Measurements from ENCODE around the gene GGCT.

Gene GGCT

GRCh38 chr7:30472081-30472783 is 32.4 kb downstream of the GGCT start:
- Histone ChIP-seq H3K4me3 (ENCODE audit: low read length in 2 of 2) (no peak overlapping the region), H3K9ac (ENCODE audit: low read depth in 1 of 2, low read length in 2 of 2) (no peak overlapping the region), H3K27ac (ENCODE audit: low read depth in 2 of 2, low read length in 2 of 2) (no peak overlapping the region), H3K4me1 (ENCODE audit: control insufficient read depth in 2 of 2, insufficient read depth in 2 of 2, low read length in 2 of 2) (peaks cover 30 to 33% of the 10 kb centered on the region in 2 donors), H3K27me3 (ENCODE audit: control insufficient read depth in 2 of 2, insufficient read depth in 2 of 2, low read length in 2 of 2) (no peaks in the 10 kb centered on the region), H3K9me3 (ENCODE audit: control insufficient read depth in 2 of 2, low read length in 2 of 2) (no peaks in the 10 kb centered on the region), H3K36me3 (ENCODE audit: control insufficient read depth in 2 of 2, insufficient read depth in 2 of 2, low read length in 2 of 2) (no peaks in the 10 kb centered on the region)

DNA sequence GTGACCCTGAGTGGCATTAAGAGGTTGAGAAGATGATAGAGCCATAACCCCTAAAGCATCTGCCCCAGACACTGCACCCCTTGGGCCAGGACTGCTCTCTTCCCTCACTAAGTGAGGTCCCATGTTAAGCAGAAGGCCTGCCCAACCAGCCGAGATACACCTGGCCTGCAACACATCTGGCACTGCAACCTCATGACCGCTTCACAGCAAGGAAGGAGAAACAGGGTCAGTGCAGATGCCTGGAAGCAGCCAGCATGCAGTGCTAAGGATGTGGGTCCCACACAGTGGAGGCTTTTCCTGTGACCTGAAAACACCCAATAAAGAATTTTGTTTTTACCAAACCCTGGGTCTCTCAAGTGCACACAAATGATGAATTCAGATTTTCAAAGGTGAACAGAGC is 33.4 kb downstream of the GGCT start:
- Histone ChIP-seq H3K36me3 (ENCODE audit: control insufficient read depth in 2 of 2, insufficient read depth in 2 of 2, low read length in 2 of 2) (no peaks in the 10 kb centered on the region), H3K9ac (ENCODE audit: low read depth in 1 of 2, low read length in 2 of 2) (no peak overlapping the region), H3K9me3 (ENCODE audit: control insufficient read depth in 2 of 2, low read length in 2 of 2) (no peaks in the 10 kb centered on the region), H3K27me3 (ENCODE audit: control insufficient read depth in 2 of 2, insufficient read depth in 2 of 2, low read length in 2 of 2) (no peaks in the 10 kb centered on the region), H3K27ac (ENCODE audit: low read depth in 2 of 2, low read length in 2 of 2) (peak overlapping the region in 1 of 2 donors; percentile 35), H3K4me1 (ENCODE audit: control insufficient read depth in 2 of 2, insufficient read depth in 2 of 2, low read length in 2 of 2) (peaks cover 22 to 25% of the 10 kb centered on the region in 2 donors), H3K4me3 (ENCODE audit: low read length in 2 of 2) (no peak overlapping the region)

GRCh38 chr7:30470771-30471170 is 33.9 kb downstream of the GGCT start:
- Histone ChIP-seq H3K4me1 (ENCODE audit: control insufficient read depth in 2 of 2, insufficient read depth in 2 of 2, low read length in 2 of 2) (peaks cover 22 to 27% of the 10 kb centered on the region in 2 donors), H3K4me3 (ENCODE audit: low read length in 2 of 2) (no peak overlapping the region)

DNA sequence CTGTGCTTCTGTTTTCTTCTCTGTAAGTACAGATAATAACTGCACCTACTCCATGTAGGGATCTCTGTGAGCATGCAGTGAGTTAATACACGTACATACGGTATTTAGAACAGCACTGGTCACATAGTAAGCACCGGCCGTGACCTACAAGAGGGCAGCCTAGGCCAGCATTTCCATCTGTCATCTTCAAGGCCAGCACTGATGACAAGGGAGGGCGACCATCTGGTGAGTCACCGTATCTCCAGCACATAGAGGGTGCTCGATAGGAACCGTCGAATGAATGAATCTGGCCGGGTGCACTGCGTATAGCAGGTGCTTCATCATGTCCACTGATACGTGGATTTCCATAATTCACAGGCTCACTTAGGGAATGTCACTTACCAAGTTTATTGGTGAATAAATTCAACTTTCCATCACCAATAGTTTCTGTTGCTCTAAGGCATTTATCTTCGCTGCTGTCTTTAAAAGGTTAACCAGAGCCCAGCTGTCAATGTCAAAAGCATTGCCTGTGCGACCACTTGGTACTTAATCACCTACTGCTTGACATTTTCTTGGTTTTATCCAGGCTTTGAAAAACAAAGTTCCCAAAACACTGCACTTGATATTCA is 34.4 kb downstream of the GGCT start:
- H3K4me3 ChIP-seq (ENCODE audit: low read length in 2 of 2) = no peak overlapping the region
- no peaks in the 10 kb centered on the region for H3K27me3 ChIP-seq (ENCODE audit: control insufficient read depth in 2 of 2, insufficient read depth in 2 of 2, low read length in 2 of 2)
- peak overlapping the region; percentile 12 to 66 for H3K27ac ChIP-seq (ENCODE audit: low read depth in 2 of 2, low read length in 2 of 2)
- no peaks in the 10 kb centered on the region for H3K9me3 ChIP-seq (ENCODE audit: control insufficient read depth in 2 of 2, low read length in 2 of 2)
- peaks cover 23 to 32% of the 10 kb centered on the region in 2 donors for H3K4me1 ChIP-seq (ENCODE audit: control insufficient read depth in 2 of 2, insufficient read depth in 2 of 2, low read length in 2 of 2)
- no peak overlapping the region for H3K9ac ChIP-seq (ENCODE audit: low read depth in 1 of 2, low read length in 2 of 2)
- H3K36me3 ChIP-seq (ENCODE audit: control insufficient read depth in 2 of 2, insufficient read depth in 2 of 2, low read length in 2 of 2) = no peaks in the 10 kb centered on the region

More at GRCh38 chr7:30470771-30471170, 33.9 kb downstream of the GGCT start:
- no peak overlapping the region for H3K9ac ChIP-seq (ENCODE audit: low read depth in 1 of 2, low read length in 2 of 2)
- H3K27ac ChIP-seq (ENCODE audit: low read depth in 2 of 2, low read length in 2 of 2) = peak overlapping the region in 1 of 2 donors; percentile 66
- H3K36me3 ChIP-seq (ENCODE audit: control insufficient read depth in 2 of 2, insufficient read depth in 2 of 2, low read length in 2 of 2) = no peaks in the 10 kb centered on the region
- no peaks in the 10 kb centered on the region for H3K9me3 ChIP-seq (ENCODE audit: control insufficient read depth in 2 of 2, low read length in 2 of 2)
- H3K27me3 ChIP-seq (ENCODE audit: control insufficient read depth in 2 of 2, insufficient read depth in 2 of 2, low read length in 2 of 2) = no peaks in the 10 kb centered on the region

DNA sequence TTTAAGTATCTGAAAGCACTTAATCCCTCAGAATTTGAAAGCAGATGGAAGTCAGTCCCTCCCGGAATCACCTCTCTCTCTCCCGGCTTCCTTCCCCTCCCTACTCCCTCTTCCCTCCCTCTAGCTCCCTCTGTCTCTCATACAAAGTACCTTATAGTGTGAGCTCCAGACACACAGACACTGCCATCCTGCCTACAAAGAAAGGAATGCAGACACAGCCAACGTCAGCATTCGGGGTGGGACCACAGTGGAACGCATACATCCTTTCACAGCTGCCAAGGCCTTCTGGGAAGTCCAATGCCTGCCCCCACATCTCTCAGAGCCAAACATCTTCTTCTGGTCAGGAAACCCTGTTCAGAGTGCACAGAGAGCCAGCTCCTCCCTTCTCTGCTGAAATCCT is 35.3 kb downstream of the GGCT start:
- Histone ChIP-seq H3K27me3 (ENCODE audit: control insufficient read depth in 2 of 2, insufficient read depth in 2 of 2, low read length in 2 of 2) (no peaks in the 10 kb centered on the region), H3K27ac (ENCODE audit: low read depth in 2 of 2, low read length in 2 of 2) (peak overlapping the region; percentile 13 to 66), H3K36me3 (ENCODE audit: control insufficient read depth in 2 of 2, insufficient read depth in 2 of 2, low read length in 2 of 2) (no peaks in the 10 kb centered on the region), H3K9me3 (ENCODE audit: control insufficient read depth in 2 of 2, low read length in 2 of 2) (no peaks in the 10 kb centered on the region), H3K9ac (ENCODE audit: low read depth in 1 of 2, low read length in 2 of 2) (no peak overlapping the region), H3K4me3 (ENCODE audit: low read length in 2 of 2) (no peak overlapping the region), H3K4me1 (ENCODE audit: control insufficient read depth in 2 of 2, insufficient read depth in 2 of 2, low read length in 2 of 2) (peaks cover 27 to 37% of the 10 kb centered on the region in 2 donors)

DNA sequence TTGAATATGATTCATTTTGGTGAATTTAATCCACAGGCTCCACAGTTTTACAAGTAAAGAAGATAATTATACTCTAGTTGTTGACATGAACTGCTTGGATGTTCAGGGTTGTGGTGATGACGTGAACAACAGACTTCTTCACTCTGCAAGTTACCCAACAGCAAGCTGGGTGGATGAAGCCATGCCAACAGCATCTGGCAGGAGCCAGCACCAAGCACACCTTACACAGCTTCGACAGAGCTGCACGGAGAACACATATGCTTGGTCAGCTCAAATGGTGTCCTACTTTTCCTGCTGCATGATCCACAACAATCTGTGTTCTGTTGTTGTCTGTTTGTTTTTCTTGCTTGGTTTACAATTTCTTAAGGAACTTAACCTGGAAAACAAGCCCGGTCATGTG is 35.8 kb downstream of the GGCT start:
- Histone ChIP-seq H3K9me3 (ENCODE audit: control insufficient read depth in 2 of 2, low read length in 2 of 2) (no peaks in the 10 kb centered on the region), H3K4me1 (ENCODE audit: control insufficient read depth in 2 of 2, insufficient read depth in 2 of 2, low read length in 2 of 2) (peaks cover 32 to 37% of the 10 kb centered on the region in 2 donors), H3K27ac (ENCODE audit: low read depth in 2 of 2, low read length in 2 of 2) (peak overlapping the region; percentile 13 to 66), H3K9ac (ENCODE audit: low read depth in 1 of 2, low read length in 2 of 2) (no peak overlapping the region), H3K36me3 (ENCODE audit: control insufficient read depth in 2 of 2, insufficient read depth in 2 of 2, low read length in 2 of 2) (no peaks in the 10 kb centered on the region), H3K27me3 (ENCODE audit: control insufficient read depth in 2 of 2, insufficient read depth in 2 of 2, low read length in 2 of 2) (no peaks in the 10 kb centered on the region), H3K4me3 (ENCODE audit: low read length in 2 of 2) (no peak overlapping the region)

DNA sequence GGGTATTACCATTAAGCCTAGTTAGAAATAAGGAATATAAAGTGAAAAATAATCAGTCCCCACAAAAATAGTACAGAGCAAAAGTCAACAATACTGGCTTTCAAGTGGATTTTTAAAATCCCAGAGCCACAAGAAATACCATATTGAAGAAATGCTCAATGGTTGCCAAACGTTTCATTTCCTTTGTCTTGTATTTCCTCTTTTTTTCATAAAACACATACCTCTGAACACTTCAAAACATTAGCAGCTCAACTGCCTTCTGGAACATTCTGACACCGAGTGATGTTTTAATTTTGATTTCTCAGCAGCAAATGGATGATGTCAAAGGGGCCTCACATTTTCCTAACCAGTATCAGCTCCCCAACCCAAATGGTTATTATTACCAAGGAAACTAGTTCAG is 36.6 kb downstream of the GGCT start:
- peaks cover 33 to 37% of the 10 kb centered on the region in 2 donors for H3K4me1 ChIP-seq (ENCODE audit: control insufficient read depth in 2 of 2, insufficient read depth in 2 of 2, low read length in 2 of 2)
- peak overlapping the region in 1 of 2 donors; percentile 4 for H3K27ac ChIP-seq (ENCODE audit: low read depth in 2 of 2, low read length in 2 of 2)
- H3K9ac ChIP-seq (ENCODE audit: low read depth in 1 of 2, low read length in 2 of 2) = no peak overlapping the region
- H3K36me3 ChIP-seq (ENCODE audit: control insufficient read depth in 2 of 2, insufficient read depth in 2 of 2, low read length in 2 of 2) = no peaks in the 10 kb centered on the region
- no peaks in the 10 kb centered on the region for H3K9me3 ChIP-seq (ENCODE audit: control insufficient read depth in 2 of 2, low read length in 2 of 2)
- no peaks in the 10 kb centered on the region for H3K27me3 ChIP-seq (ENCODE audit: control insufficient read depth in 2 of 2, insufficient read depth in 2 of 2, low read length in 2 of 2)
- no peak overlapping the region for H3K4me3 ChIP-seq (ENCODE audit: low read length in 2 of 2)

GRCh38 chr7:30467271-30467670 is 37.4 kb downstream of the GGCT start:
- Histone ChIP-seq H3K9ac (ENCODE audit: low read depth in 1 of 2, low read length in 2 of 2) (no peak overlapping the region), H3K36me3 (ENCODE audit: control insufficient read depth in 2 of 2, insufficient read depth in 2 of 2, low read length in 2 of 2) (no peaks in the 10 kb centered on the region), H3K27me3 (ENCODE audit: control insufficient read depth in 2 of 2, insufficient read depth in 2 of 2, low read length in 2 of 2) (no peaks in the 10 kb centered on the region), H3K9me3 (ENCODE audit: control insufficient read depth in 2 of 2, low read length in 2 of 2) (no peaks in the 10 kb centered on the region), H3K4me1 (ENCODE audit: control insufficient read depth in 2 of 2, insufficient read depth in 2 of 2, low read length in 2 of 2) (peaks cover 33 to 37% of the 10 kb centered on the region in 2 donors), H3K27ac (ENCODE audit: low read depth in 2 of 2, low read length in 2 of 2) (no peak overlapping the region), H3K4me3 (ENCODE audit: low read length in 2 of 2) (no peak overlapping the region)

- no peak overlapping the region for H3K4me3 ChIP-seq (ENCODE audit: low read length in 2 of 2)
- no peak overlapping the region for H3K9ac ChIP-seq (ENCODE audit: low read depth in 1 of 2, low read length in 2 of 2)
- H3K27me3 ChIP-seq (ENCODE audit: control insufficient read depth in 2 of 2, insufficient read depth in 2 of 2, low read length in 2 of 2) = no peaks in the 10 kb centered on the region
- no peaks in the 10 kb centered on the region for H3K36me3 ChIP-seq (ENCODE audit: control insufficient read depth in 2 of 2, insufficient read depth in 2 of 2, low read length in 2 of 2)
- no peak overlapping the region for H3K27ac ChIP-seq (ENCODE audit: low read depth in 2 of 2, low read length in 2 of 2)
- H3K4me1 ChIP-seq (ENCODE audit: control insufficient read depth in 2 of 2, insufficient read depth in 2 of 2, low read length in 2 of 2) = peaks cover 29 to 35% of the 10 kb centered on the region in 2 donors
- no peaks in the 10 kb centered on the region for H3K9me3 ChIP-seq (ENCODE audit: control insufficient read depth in 2 of 2, low read length in 2 of 2)
Measured at GRCh38 chr7:30466266-30466665, 38.4 kb downstream of the GGCT start.

DNA sequence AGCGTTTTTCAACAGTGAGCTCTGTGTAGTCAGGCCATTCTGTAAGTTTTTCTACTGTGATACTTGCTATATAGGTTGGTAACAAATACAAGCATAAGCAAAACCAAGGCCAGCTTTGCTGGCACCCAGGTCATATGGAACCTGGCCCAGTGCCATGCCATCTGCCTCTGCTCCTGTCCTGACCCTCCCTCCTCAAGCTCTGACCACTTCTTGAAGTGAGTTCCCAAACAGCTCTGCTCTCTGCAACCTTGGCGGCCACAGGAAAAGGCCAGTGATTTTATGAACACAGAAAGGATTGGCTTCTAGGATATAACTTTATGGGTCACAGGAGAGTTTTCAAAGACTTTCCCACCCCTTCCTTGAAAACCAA is 38.8 kb downstream of the GGCT start:
- H3K27me3 ChIP-seq (ENCODE audit: control insufficient read depth in 2 of 2, insufficient read depth in 2 of 2, low read length in 2 of 2) = no peaks in the 10 kb centered on the region
- peak overlapping the region in 1 of 2 donors; percentile 45 for H3K27ac ChIP-seq (ENCODE audit: low read depth in 2 of 2, low read length in 2 of 2)
- H3K4me1 ChIP-seq (ENCODE audit: control insufficient read depth in 2 of 2, insufficient read depth in 2 of 2, low read length in 2 of 2) = peaks cover 27 to 31% of the 10 kb centered on the region in 2 donors
- H3K9me3 ChIP-seq (ENCODE audit: control insufficient read depth in 2 of 2, low read length in 2 of 2) = no peaks in the 10 kb centered on the region
- no peaks in the 10 kb centered on the region for H3K36me3 ChIP-seq (ENCODE audit: control insufficient read depth in 2 of 2, insufficient read depth in 2 of 2, low read length in 2 of 2)
- no peak overlapping the region for H3K4me3 ChIP-seq (ENCODE audit: low read length in 2 of 2)
- no peak overlapping the region for H3K9ac ChIP-seq (ENCODE audit: low read depth in 1 of 2, low read length in 2 of 2)
